ENCODE measurements around the gene PPP2R5A. TPM values are rescaled to one million over a fixed set of nuclear protein-coding genes. Genes with fewer than 3 reads are reported as not detected.

PPP2R5A gene
- total and polyA plus RNA-seq, 2 of the 13 experiments (the other 11 are each of a cell fraction or from before 2014, with no cell fraction given) = 22.0 to 31.4 TPM

DNA sequence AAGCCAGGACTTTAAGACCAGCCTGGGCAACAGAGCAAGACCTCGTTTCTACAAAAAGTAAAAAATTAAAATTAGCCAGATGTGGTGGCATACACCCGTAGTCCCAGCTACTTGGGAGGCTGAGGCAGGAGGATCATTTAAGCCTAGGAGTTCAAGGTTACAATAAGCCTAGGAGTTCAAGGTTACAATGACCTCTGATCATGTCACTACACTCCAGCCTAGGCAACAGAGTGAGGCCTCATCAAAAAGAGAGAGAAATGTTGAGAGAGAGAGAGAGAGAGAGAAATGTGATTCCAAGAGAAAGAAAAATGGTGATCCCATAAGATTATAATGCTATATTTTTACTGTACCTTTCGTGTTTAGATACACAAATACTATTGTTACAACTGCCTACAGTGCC is 69.3 kb downstream of the PPP2R5A start:
- Histone ChIP-seq H3K27me3 (ENCODE audit: control insufficient read depth in 1 of 2, insufficient read depth in 2 of 2, low read length in 2 of 2) (no peaks in the 10 kb centered on the region), H2AFZ (ENCODE audit: low read length) (no peak overlapping the region), H3K9ac (ENCODE audit: insufficient read depth, low read depth, low read length) (no peak overlapping the region), H3K4me2 (ENCODE audit: low read depth, low read length) (no peak overlapping the region), H4K20me1 (ENCODE audit: insufficient read depth, low read length) (no peaks in the 10 kb centered on the region), H3K36me3 (replicated peaks in 1 of 2; ENCODE audit: control insufficient read depth in 1 of 2, insufficient read depth in 2 of 2, low read length in 2 of 2) (peaks cover 7 to 45% of the 10 kb centered on the region in 2 experiments; a peak in 4 of 5 replicates), H3K79me2 (ENCODE audit: insufficient read depth, low read length) (no peaks in the 10 kb centered on the region), H3K4me1 (ENCODE audit: insufficient read depth, low read length) (no peaks in the 10 kb centered on the region), H3K9me3 (ENCODE audit: low read length) (no peaks in the 10 kb centered on the region), H3K27ac (ENCODE audit: extremely low read length, insufficient read depth, low read length) (no peak overlapping the region), H3K4me3 (replicated peaks in 1 of 3; ENCODE audit: insufficient read depth in 1 of 3, low read depth in 2 of 3, low read length in 3 of 3) (no peak overlapping the region)
- DNase-seq (ENCODE audit: low spot score) (no peak), ATAC-seq (no peak), FAIRE-seq (no peak)
- BruUV-seq (replicated peaks) = no TSS peak
- ChIA-PET CTCF (ENCODE audit: low intra/inter-chr PET ratio, low total read pairs) (no interaction called here), POLR2A (no interaction called here)
- intact Hi-C loops (cut with micrococcal nuclease; ENCODE audit: unreplicated experiment) (no loop called here), in situ Hi-C loops (cut with HindIII; ENCODE audit: extremely low pct_ligation_motif_present, low pct_unique_long_range_greater_than_20kb) (no loop called here)
- WGBS (ENCODE audit: low lambda C conversion rate) = 100% methylated on average over 3 of the region's 3 CpGs
- TF ChIP-seq ONECUT2 (CRISPR knock-in tag; IDR thresholded peaks at IDR 0.05) (no peak), ZNF605 (CRISPR knock-in tag; IDR thresholded peaks at IDR 0.05) (no peak), SP140L (CRISPR knock-in tag; IDR thresholded peaks at IDR 0.05; ENCODE audit: borderline replicate concordance) (no peak), DNMT3B (CRISPR knock-in tag; conservative IDR thresholded peaks at IDR 0.05) (no peak), ZNF558 (CRISPR knock-in tag; IDR thresholded peaks at IDR 0.05; ENCODE audit: borderline replicate concordance) (no peak), TCF7L2 (IDR thresholded peaks at IDR 0.05; ENCODE audit: low read depth, low read length) (no peak), PRPF4 (IDR thresholded peaks at IDR 0.05; ENCODE audit: low read depth, low read length, poor library complexity, severe bottlenecking) (no peak), MYNN (CRISPR knock-in tag; IDR thresholded peaks at IDR 0.05; ENCODE audit: low read depth) (no peak), ZFP41 (CRISPR knock-in tag; IDR thresholded peaks at IDR 0.05; ENCODE audit: borderline replicate concordance) (no peak), MIER3 (CRISPR knock-in tag; IDR thresholded peaks at IDR 0.05; ENCODE audit: borderline replicate concordance) (no peak), TBP (CRISPR knock-in tag; IDR thresholded peaks at IDR 0.05) (no peak), PCBP1 (IDR thresholded peaks at IDR 0.05; ENCODE audit: borderline replicate concordance, low read depth, low read length) (no peak), ZNF17 (CRISPR knock-in tag; IDR thresholded peaks at IDR 0.05) (no peak), DR1 (CRISPR knock-in tag; IDR thresholded peaks at IDR 0.05) (no peak), NFYB (CRISPR knock-in tag; IDR thresholded peaks at IDR 0.05) (no peak), ZNF775 (CRISPR knock-in tag; IDR thresholded peaks at IDR 0.05; ENCODE audit: borderline replicate concordance) (no peak), ATRX (CRISPR knock-in tag; IDR thresholded peaks at IDR 0.05; ENCODE audit: borderline replicate concordance) (no peak), JUND (CRISPR knock-in tag; IDR thresholded peaks at IDR 0.05) (no peak)
- TF ChIP-seq, protein P1, sequence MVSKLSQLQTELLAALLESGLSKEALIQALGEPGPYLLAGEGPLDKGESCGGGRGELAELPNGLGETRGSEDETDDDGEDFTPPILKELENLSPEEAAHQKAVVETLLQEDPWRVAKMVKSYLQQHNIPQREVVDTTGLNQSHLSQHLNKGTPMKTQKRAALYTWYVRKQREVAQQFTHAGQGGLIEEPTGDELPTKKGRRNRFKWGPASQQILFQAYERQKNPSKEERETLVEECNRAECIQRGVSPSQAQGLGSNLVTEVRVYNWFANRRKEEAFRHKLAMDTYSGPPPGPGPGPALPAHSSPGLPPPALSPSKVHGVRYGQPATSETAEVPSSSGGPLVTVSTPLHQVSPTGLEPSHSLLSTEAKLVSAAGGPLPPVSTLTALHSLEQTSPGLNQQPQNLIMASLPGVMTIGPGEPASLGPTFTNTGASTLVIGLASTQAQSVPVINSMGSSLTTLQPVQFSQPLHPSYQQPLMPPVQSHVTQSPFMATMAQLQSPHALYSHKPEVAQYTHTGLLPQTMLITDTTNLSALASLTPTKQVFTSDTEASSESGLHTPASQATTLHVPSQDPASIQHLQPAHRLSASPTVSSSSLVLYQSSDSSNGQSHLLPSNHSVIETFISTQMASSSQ (IDR thresholded peaks at IDR 0.05; ENCODE audit: low read depth) = no peak
- TF ChIP-seq, protein P1 (CRISPR knock-in tag; IDR thresholded peaks at IDR 0.05; ENCODE audit: borderline replicate concordance) = no peak
- TF ChIP-seq, protein P2, sequence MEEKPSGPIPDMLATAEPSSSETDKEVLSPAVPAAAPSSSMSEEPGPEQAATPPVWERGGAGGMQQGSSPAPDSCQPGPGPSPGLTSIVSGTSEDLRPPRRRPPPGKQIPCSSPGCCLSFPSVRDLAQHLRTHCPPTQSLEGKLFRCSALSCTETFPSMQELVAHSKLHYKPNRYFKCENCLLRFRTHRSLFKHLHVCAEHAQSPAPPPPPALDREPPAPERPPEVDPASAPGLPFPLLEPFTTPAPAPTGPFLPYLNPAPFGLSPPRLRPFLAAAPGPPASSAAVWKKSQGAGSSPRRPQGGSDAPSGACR (CRISPR knock-in tag; IDR thresholded peaks at IDR 0.05) = no peak

Measured in HepG2 (cell line).